HepG2 (cell line): Measurements from ENCODE around the gene CALN1. TPM values are rescaled to one million over a fixed set of nuclear protein-coding genes. Genes with fewer than 3 reads are reported as not detected.

Source experiments
- ATAC-seq: fragments of 200-7000 bp; cut with Tn5 transposase; 3 replicates; pipeline ENCODE4 v1.9.1; 2020; ENCODE audit warnings: mild to moderate bottlenecking, moderate library complexity
- BruUV-seq: library from RNA; stranded (reverse); fragments of 400-500 nt; replicated peaks from 2 replicates; lab custom pipeline; 2021; lab: Mats Ljungman, UMichigan
- CTCF ChIA-PET: fragments of 300-600 bp; formaldehyde crosslinking; extraction: SDS; loops from one replicate; lab custom pipeline; 2021; ENCODE audit warnings: low total read pairs, inconsistent platforms, low intra/inter-chr PET ratio; lab: Yijun Ruan, JAX
- POLR2A ChIA-PET: fragments of 350-600 bp; sonication (Branson Sonifier 250); formaldehyde crosslinking; loops from one replicate; lab custom pipeline; 2020; ENCODE audit warnings: antibody characterized with exemption, inconsistent platforms; lab: Yijun Ruan, JAX
- DNase-seq: peaks from one replicate; pipeline ENCODE4 v3.0.0-alpha.2; 2015; ENCODE audit warnings: low spot score
- FAIRE-seq: peaks from 3 replicates; lab custom pipeline; 2011; peaks lifted over from hg19 to GRCh38; lab: Jason Lieb, UNC
- H2AFZ ChIP-seq: one replicate; pipeline ENCODE4 v1.6.1; 2011; ENCODE audit warnings: low read length, inconsistent platforms
- H3K27ac ChIP-seq: fragments of 300-600 bp; 3 replicates; pipeline ENCODE4 v1.8.0; 2011; ENCODE audit warnings: mixed run types, mild to moderate bottlenecking, mixed read lengths, low read length, inconsistent platforms; ENCODE audit not compliant: insufficient read depth; ENCODE audit errors: extremely low read length
- H3K27me3 ChIP-seq, 2 experiments: fragments of 200-600 bp in 1 of 2; 2 replicates in 1 of 2; 3 replicates in 1 of 2; pipeline versions ENCODE4 v1.6.0 to v1.8.0; 2011; ENCODE audit warnings: low read length in 2 of 2, mild to moderate bottlenecking in 2 of 2, moderate library complexity in 2 of 2, inconsistent platforms in 1 of 2; ENCODE audit not compliant: insufficient read depth in 2 of 2, control insufficient read depth in 1 of 2
- H3K36me3 ChIP-seq, 2 experiments: fragments of 200-600 bp in 1 of 2; replicated peaks in 1 of 2; 2 replicates in 1 of 2; 3 replicates in 1 of 2; pipeline versions ENCODE4 v1.5.1 to v1.8.0; 2011; ENCODE audit warnings: low read length in 2 of 2, inconsistent platforms in 1 of 2; ENCODE audit not compliant: insufficient read depth in 2 of 2, control insufficient read depth in 1 of 2
- H3K4me1 ChIP-seq: 2 replicates; pipeline ENCODE4 v1.5.1; 2012; ENCODE audit warnings: low read length, inconsistent platforms; ENCODE audit not compliant: insufficient read depth
- H3K4me2 ChIP-seq: 2 replicates; pipeline ENCODE4 v1.6.0; 2011; ENCODE audit warnings: low read depth, low read length, inconsistent platforms
- H3K4me3 ChIP-seq, 3 experiments: fragments of 200-600 bp in 1 of 3; sonication (generic), shearing (Covaris generic) in 1 of 3; replicated peaks in 1 of 3; 2 replicates each; pipeline ENCODE4 v1.5.1; 2011 to 2016; ENCODE audit warnings: low read length in 3 of 3, inconsistent platforms in 2 of 3, low read depth in 2 of 3, mild to moderate bottlenecking in 2 of 3, control low read depth in 1 of 3, mixed read lengths in 1 of 3; ENCODE audit not compliant: insufficient read depth in 1 of 3
- H3K79me2 ChIP-seq: one replicate; pipeline ENCODE4 v1.6.1; 2011; ENCODE audit warnings: low read length, inconsistent platforms; ENCODE audit not compliant: insufficient read depth
- H3K9ac ChIP-seq: 2 replicates; pipeline ENCODE4 v1.6.0; 2011; ENCODE audit warnings: mild to moderate bottlenecking, low read depth, low read length, inconsistent platforms; ENCODE audit not compliant: insufficient read depth
- H3K9me3 ChIP-seq: 2 replicates; pipeline ENCODE4 v1.5.1; 2012; ENCODE audit warnings: mild to moderate bottlenecking, low read length
- H4K20me1 ChIP-seq: 2 replicates; pipeline ENCODE4 v1.6.0; 2011; ENCODE audit warnings: inconsistent platforms, mild to moderate bottlenecking, low read length, moderate library complexity; ENCODE audit not compliant: insufficient read depth
- CENPT ChIP-seq: sonication (generic); formaldehyde crosslinking; IDR thresholded peaks from 2 replicates; pipeline ENCODE4 v1.8.0; 2022; ENCODE audit warnings: low read depth, mild to moderate bottlenecking, moderate library complexity, missing genetic modification reagents
- DDIT3 ChIP-seq: sonication (generic); formaldehyde crosslinking; IDR thresholded peaks from 2 replicates; pipeline ENCODE4 v1.4.0; 2020; ENCODE audit warnings: mild to moderate bottlenecking, missing genetic modification reagents
- KLF6 ChIP-seq: IDR thresholded peaks from 2 replicates; pipeline ENCODE4 v1.8.0; 2016; ENCODE audit warnings: missing biosample characterization, missing genetic modification reagents
- UBTF ChIP-seq: sonication (generic); formaldehyde crosslinking; IDR thresholded peaks from 2 replicates; pipeline ENCODE4 v1.4.0; 2020; ENCODE audit warnings: mild to moderate bottlenecking, missing genetic modification reagents
- ZNF224 ChIP-seq: sonication (generic); formaldehyde crosslinking; IDR thresholded peaks from 2 replicates; pipeline ENCODE4 v1.5.0; 2020; ENCODE audit warnings: mild to moderate bottlenecking, missing genetic modification reagents
- ZNF280B ChIP-seq: sonication (generic); formaldehyde crosslinking; IDR thresholded peaks from 2 replicates; pipeline ENCODE4 v1.5.0; 2020; ENCODE audit warnings: missing genetic modification reagents, mild to moderate bottlenecking, borderline replicate concordance
- in situ Hi-C: cut with HindIII; loops from 2 replicates; pipeline ENCODE4 v1.10.0; 2017; ENCODE audit warnings: low pct_unique_long_range_greater_than_20kb; ENCODE audit not compliant: extremely low pct_ligation_motif_present
- intact Hi-C: fragments of 100-400 bp; cut with micrococcal nuclease; formaldehyde crosslinking; loops from one replicate; pipeline ENCODE4 v1.10.0; 2022; ENCODE audit not compliant: unreplicated experiment
- polyA plus RNA-seq, 8 experiments: library from polyadenylated mRNA; depleted of rRNA in 3 of 8; stranded (reverse) in 7 of 8; unstranded in 1 of 8; fragments of >200 nt; fragmentation: Illumina TruSeq in 4 of 8; extraction: Trizol in 4 of 8; gene quantifications; 2 replicates each; pipeline versions ENCODE4 v1.2.1 to v1.2.3, GENCODE V29; 2011 to 2016; ENCODE audit warnings: low read depth in 4 of 8, missing spikeins in 1 of 8, mixed read lengths in 1 of 8; ENCODE audit not compliant: insufficient read depth in 1 of 8
- total RNA-seq, 5 experiments: library from RNA; depleted of rRNA; stranded (reverse); fragments of >200 nt; fragmentation: Illumina TruSeq; extraction: Trizol; gene quantifications; 2 replicates each; pipeline ENCODE4 v1.2.3, GENCODE V29; 2016; ENCODE audit warnings: low read depth in 1 of 5

Gene CALN1
- total and polyA plus RNA-seq, 2 of the 13 experiments (the other 11 are each of a cell fraction or from before 2014, with no cell fraction given), result not detected

- Histone ChIP-seq H2AFZ (no peak overlapping the region), H3K27ac (no peak overlapping the region), H3K4me3 (no peak overlapping the region), H3K4me2 (no peak overlapping the region), H4K20me1 (no peaks in the 10 kb centered on the region), H3K9ac (no peak overlapping the region), H3K79me2 (no peaks in the 10 kb centered on the region), H3K9me3 (no peaks in the 10 kb centered on the region), H3K36me3 (no peaks in the 10 kb centered on the region), H3K4me1 (no peaks in the 10 kb centered on the region), H3K27me3 (no peaks in the 10 kb centered on the region; a peak in 1 of 5 replicates)
- no TSS peak for BruUV-seq
- ATAC-seq, result no peak
- DNase-seq, result no peak
- intact Hi-C loops, result no loop called here
- CTCF ChIA-PET, result no interaction called here
- FAIRE-seq, result no peak
- no peak for TF ChIP-seq CENPT (CRISPR knock-in tag)
- TF ChIP-seq UBTF, result no peak
- no peak for TF ChIP-seq DDIT3 (CRISPR knock-in tag)
- no peak for TF ChIP-seq ZNF224 (CRISPR knock-in tag)
- no peak for TF ChIP-seq ZNF280B (CRISPR knock-in tag)
- no peak for TF ChIP-seq KLF6 (CRISPR knock-in tag)
- in situ Hi-C loops, result no loop called here
- POLR2A ChIA-PET, result no interaction called here
Observed at GRCh38 chr7:71991586-71991985, 420.6 kb downstream of the CALN1 start.
